Amniotic stem cell (primary cell): ENCODE data around the gene CYRIA.

Experiments
- DNase-seq: peaks from one replicate; lab custom pipeline; 2025; lab: John Stamatoyannopoulos, UW

The CYRIA gene

DNA sequence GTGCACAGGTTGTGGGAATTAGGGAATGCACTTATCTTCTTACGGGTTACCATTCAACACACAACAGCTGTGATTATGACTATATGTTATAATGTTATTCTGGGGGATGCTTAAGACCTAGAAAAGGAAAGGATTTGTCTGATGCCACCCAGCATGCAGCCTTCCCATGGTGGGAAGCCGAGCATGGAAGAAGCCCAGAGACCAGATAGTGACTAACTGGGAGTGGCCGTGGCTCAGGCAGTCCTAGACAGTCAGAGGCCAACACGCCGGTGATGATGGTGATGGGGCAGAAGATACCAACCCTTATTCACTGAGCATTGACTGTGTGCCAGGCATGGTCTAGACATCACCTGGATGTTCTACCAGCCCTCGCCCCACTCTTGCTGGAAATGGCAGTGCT is 35.9 kb downstream of the CYRIA start:
- no peak for DNase-seq

DNA sequence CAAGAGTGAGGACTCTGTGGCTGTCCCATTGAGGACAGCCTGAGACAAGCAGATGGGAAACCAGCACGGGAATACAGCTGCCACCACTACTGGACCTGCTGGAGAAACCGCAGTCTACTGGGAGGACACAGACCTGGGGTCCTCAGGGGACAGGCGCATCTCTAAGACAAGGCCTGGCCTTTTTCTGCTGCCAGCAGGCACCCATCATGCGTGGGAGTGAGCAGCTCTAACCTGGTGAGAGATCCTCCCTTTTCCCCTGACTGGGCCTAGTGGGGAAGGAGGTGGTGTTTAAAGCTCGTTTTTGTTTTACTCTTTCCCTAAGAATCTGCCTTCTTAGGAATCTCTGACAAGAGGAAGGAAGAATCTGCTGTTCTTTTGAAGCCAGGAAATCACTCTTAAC is 36.6 kb downstream of the CYRIA start:
- no peak for DNase-seq

DNA sequence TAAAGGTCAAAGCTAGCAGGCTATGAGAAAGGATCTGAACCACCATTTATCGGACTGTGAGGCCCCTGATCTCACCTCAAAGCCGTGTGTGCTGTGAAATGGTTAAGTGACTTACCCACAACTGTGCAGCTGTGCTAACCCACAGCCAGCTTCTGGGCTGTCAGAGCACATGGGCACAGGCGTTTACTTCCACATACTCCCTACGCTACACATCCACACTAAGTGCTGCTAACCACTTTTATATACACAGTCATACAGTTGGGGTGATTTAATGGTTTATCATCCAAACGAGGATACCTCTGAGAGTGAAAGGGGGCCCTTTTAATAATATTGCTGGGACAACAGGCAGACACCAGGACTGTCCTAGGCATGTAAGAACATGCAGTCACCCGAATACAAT is 37.3 kb downstream of the CYRIA start:
- no peak for DNase-seq

DNA sequence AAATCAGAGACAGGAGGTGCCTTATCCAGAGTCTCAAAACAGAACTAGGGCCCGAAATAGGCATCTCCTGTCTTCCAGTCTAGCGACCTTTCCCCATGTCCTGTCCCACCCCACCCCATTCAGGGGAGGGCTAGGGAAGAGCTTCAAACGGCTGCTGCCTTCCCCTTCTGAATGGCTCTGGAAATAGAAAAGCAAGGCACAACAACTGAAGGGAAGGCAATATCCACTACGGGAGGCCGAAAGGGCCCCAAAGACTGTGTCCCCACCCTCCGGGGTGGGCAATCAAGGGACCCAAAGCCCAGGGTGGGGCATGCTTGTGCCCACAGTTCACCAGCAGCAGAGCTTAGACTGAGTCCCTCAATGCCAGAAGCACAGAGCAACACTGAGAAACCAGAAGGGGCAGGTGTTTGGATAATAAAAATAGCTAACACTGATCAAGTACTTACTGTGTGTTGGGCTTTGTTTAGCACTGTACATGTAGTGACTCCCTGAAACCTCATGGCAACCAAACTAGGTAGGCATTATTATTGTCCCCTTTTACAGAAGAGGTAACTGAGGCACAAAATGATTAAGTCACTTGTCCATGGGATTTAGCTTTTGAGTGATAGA is 38.5 kb downstream of the CYRIA start:
- no peak for DNase-seq

DNA sequence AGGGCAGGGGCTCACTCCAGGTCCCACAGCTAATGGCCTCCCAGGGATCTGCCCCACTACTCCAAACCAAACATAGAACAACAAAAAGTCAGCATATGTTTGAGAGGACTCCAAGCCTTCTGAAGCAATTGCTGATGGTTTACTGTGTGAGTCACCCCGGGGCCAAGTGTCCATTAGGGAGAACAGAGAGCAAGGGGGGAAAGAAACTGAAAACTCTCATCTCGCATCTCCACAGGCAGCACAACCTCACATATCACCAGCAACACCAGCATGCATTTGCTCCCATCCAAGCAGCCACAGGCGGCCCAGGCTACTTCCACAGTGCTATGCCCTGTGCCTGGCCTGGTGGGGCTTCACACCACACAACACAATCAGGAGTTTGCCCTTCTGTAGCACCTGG is 39.1 kb downstream of the CYRIA start:
- no peak for DNase-seq

DNA sequence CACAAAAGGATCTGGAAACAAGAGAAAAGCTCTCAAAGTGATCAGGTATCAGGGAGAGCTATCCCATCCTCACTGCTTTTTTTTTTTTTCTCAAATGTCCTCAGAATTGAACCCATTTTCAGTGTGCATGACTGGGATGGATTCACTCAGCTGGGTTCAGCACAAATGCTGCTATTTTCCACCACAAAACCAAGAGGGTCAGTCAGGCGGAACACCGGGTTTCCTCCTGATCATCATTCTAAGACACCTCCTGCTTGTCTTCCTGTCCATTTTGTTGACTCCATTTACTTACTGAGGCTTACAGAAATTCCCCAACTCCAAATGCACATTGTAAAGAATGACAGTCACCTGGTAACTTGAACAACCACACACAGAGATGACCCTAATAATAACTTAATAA is 39.9 kb downstream of the CYRIA start:
- DNase-seq, result no peak

DNA sequence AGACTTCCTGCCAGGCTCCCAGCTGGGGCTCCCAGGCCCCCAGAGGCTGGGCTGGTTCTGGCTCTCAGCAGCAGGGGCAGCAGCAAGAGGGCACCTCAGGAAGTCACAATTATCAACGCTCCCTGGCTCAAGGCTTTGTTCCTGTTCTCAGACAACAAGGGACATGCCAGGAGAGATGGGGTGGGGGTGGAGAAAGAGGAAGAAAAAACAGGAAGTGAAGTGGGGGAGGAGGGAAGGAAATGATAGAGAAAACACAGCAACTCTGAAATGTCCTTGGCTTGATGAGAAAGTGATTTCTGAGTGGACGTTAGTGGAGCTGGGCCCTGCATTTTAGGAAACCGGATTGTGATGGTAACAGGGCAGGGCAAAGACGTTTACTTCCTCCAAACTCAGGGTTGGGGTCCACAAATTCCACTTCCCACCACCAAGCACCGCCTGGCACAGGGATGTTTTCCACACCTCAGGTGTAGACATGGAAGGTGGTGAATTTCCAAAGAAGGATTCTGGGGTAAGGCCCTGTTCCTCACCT is 40.4 kb downstream of the CYRIA start:
- no peak for DNase-seq

DNA sequence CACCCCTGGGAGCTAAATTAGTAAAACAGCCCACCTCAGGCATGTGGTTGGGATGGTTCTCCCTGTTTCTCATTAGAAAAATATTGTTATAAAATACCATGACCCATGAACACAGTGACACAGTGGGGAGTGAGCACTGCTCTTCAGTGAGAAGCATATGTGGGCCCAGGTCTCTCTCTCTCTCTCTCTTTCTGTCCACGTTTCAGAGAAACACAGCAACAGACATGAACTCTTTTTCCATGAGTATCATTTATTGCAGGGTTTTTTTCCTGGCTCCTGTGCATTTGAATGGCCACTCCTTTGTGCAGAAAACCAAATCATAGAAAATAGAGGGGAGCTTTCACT is 41.2 kb downstream of the CYRIA start:
- DNase-seq, result no peak

DNA sequence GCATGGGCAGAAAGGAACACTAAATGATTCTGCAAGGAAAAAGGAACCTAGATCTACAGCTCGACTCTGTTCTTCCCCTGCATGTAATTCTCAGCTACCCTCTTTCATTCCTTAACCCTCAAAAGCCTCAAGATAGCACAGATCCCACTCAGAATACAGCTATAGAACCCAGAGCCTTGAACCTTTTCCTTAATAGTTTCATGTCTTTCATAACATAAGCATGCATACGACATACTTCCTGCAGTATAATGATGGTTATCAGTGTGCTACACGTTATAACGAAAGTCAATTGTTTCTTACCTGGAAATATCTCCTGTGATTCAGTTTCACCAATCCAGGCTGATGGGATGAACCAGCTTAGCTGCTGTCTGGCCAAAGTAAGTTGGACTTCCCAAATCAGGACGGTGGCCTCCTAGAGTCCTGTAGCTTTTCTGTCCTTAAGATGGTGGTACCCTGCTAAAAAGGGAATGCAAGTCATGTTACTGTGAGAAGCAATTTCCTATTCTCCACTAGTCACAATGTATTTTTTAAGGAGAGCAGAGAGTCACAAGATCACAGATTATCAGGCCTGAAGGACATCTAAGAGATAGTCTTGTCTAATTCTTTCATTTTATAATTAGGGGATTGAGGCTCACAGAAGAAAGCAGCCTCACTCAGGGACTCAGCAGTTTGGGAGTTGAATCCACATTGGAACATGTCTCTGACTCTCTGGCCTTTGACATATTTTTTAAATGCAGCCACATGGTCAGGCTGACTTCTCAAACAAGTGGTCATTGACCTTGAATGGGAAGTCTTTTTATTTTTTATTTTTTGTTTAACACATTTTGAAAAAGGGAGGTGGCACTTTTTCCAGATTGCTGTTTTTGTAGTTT is 41.8 kb downstream of the CYRIA start:
- DNase-seq, result no peak

DNA sequence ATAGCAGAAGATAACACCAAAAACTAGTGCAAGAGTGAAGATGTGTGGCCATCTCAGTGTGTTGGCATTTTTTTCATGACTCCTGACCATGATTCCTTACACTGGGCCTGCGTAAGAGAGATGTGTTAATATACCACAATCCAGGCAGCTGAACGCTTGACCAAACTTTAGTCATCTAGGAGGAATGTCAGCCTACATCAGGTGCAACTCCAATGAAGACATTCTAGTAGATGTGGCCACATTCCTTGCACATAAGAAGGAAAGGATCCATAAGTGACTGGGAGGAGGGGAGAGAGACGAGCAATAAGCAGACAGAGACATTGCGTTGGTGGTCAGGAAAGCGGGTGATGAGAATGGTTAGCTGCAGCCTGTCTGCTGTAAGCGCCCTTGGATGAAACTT is 42.6 kb downstream of the CYRIA start:
- DNase-seq, result no peak

DNA sequence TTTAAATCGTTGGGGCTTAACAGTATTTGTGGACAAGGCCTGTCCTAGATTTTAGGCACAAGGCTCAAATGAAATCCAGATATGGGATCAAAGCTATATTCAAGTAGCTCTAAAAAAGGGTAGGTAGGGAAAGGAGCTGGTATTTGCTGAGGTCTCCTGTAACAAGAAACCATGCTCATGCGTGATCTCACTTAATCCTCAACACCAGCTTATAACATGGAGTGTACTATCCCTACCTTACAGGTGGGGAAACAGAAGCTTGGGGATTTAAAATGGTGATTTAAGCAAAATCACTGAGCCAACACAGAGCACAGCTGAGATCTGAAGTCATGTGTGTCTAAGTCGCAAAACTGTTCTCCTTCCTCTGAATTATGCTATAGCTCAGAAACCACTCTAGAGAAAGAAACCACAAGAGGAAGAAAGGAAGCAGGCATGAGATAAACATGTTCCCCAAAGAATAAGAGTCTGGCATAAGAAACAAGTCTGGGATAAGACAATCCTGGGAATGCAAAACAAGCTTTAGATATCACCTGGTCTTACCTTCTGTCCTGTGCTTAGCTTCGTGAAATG is 43.1 kb downstream of the CYRIA start:
- no peak for DNase-seq

DNA sequence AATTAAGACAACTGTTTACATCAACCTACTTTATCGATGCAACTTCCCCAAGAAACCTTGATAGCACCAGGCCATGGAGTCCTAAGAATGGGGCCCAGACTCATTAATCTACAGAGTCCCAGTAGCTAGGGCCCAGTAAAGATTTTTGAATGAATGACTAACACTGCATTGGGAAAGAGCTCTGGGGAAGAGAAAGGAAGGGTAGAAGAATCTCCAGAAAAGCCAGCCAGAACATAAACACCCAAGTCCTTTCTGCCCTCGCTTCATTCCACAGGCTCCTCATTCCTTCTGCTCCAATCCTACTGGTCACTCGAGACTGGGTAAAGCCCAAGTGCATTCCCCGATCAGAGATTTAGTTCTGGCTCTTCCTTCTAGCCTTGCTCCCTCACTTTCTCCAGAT is 44.3 kb downstream of the CYRIA start:
- DNase-seq, result no peak

DNA sequence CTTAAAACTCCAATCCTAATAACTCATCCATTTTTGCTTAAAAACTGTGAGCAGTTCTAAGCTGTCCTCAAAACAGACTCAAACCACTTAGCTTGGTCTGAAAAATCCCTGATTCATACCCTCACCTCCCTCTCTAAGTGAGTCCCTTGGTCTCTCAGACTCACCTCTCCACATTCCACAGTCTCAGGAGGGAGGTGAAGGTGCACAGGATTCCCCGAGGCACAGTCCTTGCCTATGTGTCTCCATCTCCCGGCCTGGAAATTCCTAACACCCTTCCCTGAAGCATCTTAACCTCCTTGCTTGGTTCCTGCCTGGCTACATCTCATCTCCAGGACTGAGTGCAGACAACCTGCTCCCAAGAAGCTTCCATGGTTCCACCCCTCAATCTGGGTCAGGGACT is 45.0 kb downstream of the CYRIA start:
- DNase-seq, result no peak

DNA sequence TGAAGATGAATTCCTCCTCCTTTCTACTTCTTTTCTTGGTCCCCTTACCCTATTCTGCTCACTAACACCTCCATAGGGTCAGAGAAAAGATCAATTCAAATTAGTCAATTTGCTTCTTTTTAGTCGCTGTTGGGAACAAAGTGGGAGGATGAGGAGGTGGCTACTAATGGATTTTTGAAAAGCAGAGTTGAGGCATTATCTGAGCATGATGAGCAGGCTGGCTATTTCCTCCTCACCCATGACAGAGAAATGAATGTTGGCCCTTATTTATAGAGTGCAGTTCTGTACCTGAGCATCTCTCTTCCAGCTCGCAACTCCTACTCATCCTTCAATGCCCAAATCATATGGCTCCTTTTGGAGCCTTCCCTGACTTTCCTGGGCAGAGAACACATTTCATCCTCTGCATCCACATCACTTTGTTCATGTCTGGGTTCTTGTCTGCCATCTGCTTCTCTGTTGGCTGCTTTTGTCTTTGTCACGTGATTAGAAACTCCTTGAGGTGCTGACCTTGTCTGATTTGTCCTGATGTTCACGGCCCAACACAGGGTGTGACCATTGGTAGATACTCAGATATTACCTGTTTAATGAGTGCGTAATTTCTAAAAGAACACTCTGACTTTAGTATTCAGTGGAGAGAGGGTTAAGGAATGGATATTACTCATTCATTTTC is 45.9 kb downstream of the CYRIA start:
- DNase-seq, result no peak

DNA sequence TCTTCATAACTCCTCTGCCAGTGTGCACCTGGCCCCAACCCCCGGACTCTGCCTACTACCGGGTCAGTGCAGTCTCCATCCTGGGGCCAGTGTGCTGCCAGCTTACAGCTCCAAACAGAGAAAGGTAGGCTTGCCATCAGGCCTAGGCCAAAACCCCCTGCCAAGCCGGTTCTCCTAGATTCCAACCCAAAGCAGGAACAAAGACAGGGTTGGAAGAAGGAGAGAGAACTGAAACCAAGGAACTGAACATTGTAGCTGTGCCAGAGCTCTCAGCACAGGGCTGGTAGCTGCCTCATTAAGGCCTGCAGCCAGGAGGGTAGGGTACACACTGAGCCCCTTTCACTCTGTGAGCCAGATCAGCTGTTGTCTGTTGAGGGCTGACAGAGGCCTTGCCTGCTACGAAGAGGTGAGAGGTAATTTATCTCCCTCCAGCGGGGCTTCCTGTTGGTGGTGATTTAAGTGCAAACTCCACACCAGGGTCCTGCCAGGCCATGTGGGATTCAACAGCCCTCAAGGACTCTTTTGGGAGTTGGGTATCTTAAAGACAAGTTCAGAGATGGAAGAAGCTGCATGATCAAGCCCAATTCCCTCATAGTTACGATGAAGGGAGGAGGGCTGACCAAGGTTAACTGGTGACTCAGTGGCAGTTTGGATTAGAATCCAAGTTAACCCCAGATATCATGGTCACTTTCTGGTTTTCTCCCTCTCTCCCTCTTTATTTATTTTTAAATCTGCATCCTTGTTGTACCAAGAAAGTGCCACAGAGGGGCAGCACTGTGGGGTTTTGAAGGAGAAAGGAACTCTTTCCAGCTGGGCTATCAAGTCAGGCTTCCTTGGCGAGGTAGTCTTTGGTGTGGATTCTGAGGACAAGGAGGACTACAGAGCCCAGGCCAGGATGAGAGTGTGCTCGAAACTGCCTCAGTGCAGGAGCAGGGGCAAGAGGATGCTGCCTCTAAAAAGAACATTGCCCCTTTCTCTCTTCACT is 48.1 kb downstream of the CYRIA start:
- DNase-seq, result no peak
